ENCODE data around the gene LGALS9.

LGALS9 gene

DNA sequence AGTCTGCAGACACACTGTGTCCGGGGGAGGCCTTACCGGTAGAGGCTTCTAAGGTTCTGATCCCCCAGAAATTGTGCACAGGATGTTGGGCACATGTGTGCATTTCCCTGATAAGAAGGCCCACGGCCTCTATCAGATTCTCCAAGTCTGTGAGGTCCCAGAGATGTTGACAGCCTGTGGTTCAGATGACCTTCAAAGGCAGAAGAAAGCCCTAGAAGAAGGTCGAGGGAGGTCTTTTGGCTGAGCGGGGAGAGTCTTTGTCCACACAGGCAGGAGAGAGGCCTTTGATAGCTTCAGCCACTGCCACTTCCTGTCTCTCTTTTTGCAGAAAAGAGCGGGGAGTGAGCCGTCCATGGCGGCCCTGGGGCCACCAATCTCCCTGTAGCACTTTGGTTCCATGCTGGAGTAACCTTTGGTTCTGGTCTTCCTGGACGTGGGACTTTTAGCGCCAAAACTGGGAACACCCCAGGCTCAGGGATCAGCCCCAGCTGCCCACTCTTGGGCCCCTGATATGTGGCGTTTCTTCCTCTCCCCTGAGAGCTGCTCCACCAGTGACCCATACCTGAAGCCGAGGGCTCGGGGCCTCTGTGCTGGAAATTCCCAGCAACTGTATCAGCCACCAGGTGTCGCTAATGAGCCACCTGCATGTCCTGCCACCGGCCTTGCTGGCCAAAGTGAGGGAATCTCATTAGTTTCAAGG, 28.1 kb upstream of the LGALS9 start:
- DNase-seq (ENCODE audit: low read depth): peak; percentile 33
- H3K4me3 ChIP-seq (ENCODE audit: low read depth, low read length): no peak overlapping the region
- TF ChIP-seq, protein P1, sequence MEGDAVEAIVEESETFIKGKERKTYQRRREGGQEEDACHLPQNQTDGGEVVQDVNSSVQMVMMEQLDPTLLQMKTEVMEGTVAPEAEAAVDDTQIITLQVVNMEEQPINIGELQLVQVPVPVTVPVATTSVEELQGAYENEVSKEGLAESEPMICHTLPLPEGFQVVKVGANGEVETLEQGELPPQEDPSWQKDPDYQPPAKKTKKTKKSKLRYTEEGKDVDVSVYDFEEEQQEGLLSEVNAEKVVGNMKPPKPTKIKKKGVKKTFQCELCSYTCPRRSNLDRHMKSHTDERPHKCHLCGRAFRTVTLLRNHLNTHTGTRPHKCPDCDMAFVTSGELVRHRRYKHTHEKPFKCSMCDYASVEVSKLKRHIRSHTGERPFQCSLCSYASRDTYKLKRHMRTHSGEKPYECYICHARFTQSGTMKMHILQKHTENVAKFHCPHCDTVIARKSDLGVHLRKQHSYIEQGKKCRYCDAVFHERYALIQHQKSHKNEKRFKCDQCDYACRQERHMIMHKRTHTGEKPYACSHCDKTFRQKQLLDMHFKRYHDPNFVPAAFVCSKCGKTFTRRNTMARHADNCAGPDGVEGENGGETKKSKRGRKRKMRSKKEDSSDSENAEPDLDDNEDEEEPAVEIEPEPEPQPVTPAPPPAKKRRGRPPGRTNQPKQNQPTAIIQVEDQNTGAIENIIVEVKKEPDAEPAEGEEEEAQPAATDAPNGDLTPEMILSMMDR (IDR thresholded peaks at IDR 0.05; ENCODE audit: low read depth, low read length, missing control alignments): peak; percentile 96

DNA sequence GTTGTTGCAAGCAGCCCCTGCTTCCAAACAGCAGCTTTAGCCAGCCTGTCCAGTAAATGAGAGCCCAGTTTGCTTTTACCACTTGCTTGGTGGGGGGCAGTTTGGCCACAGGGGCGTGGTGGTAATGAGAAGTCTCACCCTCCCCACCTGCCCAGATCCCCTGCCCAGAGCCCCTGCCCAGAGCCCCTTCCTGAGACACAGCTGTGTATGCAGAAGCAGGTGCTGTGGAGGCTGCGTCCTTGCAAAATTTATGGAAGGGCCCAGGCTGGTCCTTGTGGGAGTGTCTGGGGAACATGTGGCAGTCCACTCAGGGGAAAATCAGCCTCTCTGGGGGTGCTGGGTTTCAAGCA, 27.6 kb upstream of the LGALS9 start:
- TF ChIP-seq, protein P1 (IDR thresholded peaks at IDR 0.05; ENCODE audit: low read depth, low read length, missing control alignments): no peak
- no peak overlapping the region for H3K4me3 ChIP-seq (ENCODE audit: low read depth, low read length)
- no peak for DNase-seq (ENCODE audit: low read depth)

DNA sequence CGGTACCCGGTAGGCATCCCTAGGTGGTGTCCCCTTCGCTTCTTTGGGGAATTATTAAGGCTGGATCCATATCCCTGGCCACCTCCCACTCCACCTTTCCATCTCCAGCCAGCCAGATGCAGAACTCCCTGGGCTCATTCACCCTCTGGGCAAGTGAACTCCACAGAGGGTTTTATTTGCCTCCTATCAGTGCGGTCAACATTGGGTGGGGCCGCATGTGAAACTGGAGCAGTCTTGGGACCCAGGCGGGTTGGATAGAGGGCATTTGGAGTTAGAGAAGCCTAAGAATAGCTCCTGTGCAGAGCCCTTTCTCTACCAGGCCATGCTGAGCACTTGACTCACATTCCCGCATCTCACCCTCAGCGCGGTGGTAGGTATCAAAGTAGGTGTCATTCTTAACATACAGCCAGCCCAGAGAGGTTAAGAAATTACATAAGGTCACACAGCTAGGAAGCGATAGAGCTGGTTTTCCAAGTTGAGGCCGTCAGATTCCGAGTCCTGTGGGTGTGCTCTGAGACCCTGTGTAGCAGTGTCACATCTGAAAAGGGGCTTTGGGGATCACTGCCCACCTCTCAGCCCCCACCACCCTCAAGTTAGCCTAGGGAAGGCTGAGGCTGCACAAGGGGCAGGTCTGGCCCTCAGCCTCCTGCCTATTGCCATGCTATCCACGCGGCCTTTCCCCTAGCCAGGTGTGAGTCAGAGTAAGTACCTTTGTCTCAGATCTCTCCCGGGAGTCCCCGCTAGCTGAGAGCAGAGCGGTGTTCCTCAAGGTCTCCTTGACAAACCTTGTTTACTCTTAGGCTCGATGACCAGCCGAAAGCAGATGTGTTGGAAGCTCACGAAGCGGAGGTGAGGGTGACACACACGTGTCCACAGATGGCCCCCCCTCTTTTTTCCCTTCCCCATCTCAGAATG, 26.9 kb upstream of the LGALS9 start:
- no peak for DNase-seq (ENCODE audit: low read depth)
- TF ChIP-seq, protein P1 (IDR thresholded peaks at IDR 0.05; ENCODE audit: low read depth, low read length, missing control alignments): no peak
- no peak overlapping the region for H3K4me3 ChIP-seq (ENCODE audit: low read depth, low read length)

DNA sequence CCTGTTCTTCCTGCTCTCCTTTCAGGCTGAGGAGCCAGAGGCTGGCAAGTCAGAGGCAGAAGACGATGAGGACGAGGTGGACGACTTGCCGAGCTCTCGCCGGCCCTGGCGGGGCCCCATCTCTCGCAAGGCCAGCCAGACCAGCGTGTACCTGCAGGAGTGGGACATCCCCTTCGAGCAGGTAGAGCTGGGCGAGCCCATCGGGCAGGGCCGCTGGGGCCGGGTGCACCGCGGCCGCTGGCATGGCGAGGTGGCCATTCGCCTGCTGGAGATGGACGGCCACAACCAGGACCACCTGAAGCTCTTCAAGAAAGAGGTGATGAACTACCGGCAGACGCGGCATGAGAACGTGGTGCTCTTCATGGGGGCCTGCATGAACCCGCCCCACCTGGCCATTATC, 25.6 kb upstream of the LGALS9 start:
- H3K4me3 ChIP-seq (ENCODE audit: low read depth, low read length): no peak overlapping the region
- TF ChIP-seq, protein P1 (IDR thresholded peaks at IDR 0.05; ENCODE audit: low read depth, low read length, missing control alignments): no peak
- DNase-seq (ENCODE audit: low read depth): no peak

DNA sequence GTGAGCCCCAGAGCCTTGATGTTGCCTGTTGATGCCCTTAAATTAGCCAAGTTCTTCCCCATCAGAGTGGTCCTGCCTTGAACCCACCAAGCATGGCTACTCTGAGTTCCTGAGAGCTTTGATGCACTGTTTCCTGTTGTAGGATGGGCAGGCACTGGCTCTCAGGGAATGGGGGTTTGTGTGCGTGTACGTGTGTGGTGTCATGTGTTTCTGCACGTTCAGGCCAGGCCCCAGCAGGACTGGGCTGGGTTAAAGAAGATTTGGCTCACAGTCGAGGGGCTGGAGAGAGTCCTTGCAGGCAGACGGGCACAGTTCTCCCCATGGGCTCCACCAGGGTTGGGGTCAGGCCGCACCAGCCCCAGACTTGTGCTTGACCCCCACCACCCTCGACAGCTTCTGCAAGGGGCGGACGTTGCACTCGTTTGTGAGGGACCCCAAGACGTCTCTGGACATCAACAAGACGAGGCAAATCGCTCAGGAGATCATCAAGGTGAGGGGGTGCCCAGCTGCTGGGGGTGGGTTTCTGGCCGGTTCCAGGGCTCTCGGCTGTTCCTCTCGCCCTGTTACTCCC, 23.4 kb upstream of the LGALS9 start:
- no peak for DNase-seq (ENCODE audit: low read depth)
- TF ChIP-seq, protein P1 (IDR thresholded peaks at IDR 0.05; ENCODE audit: low read depth, low read length, missing control alignments): no peak
- H3K4me3 ChIP-seq (ENCODE audit: low read depth, low read length): no peak overlapping the region

DNA sequence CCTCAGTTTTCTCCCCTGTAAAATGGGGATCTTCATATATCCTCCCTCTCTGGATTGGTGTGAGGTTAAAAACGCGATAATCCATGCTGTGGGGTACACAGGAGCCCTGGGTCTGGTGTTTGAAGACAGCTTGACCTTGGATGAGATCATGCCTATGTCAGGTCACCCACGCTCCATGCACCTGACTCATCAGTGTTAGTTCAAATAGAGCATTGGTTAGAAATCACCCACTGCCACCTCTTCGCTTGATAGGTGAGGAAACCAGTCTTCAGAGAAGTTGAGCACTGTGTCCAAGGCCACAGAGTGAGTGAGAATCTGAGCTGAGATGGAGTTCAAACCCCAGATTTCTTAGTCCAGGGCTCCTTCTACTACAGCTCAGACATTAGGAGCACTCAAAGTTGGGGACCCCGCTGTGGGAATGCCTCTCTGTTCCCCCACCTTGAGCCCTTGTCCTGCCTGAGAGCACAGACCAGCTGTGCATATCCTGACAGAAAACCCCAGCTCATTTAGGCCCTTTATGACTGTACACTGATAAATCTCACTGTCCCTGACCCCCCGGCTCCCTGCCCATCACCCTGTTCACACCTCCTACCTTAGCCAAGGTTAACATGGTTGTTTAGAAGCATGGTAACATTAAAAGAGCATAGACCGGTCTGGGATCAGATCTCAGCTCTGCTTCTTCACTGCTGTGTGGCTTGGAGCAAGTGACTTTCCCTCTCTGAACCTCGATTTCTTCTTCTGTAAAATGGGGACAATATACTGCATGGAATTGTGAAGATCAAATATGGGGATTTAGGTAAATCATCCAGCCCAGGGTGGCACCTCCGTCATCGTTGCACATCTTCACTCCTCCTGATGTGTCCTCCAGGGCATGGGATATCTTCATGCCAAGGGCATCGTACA, 22.4 kb upstream of the LGALS9 start:
- DNase-seq (ENCODE audit: low read depth): no peak
- no peak overlapping the region for H3K4me3 ChIP-seq (ENCODE audit: low read depth, low read length)

More for the DNA sequence above, 22.4 kb upstream of the LGALS9 start:
- TF ChIP-seq, protein P1 (IDR thresholded peaks at IDR 0.05; ENCODE audit: low read depth, low read length, missing control alignments): no peak

Data from GM12864 (cell line).